Neural cell (in vitro differentiated cells): ENCODE measurements around the gene NELFA. TPM values are rescaled to one million over a fixed set of nuclear protein-coding genes. Genes with fewer than 3 reads are reported as not detected.

Source experiments
- H2AFZ ChIP-seq: fragments of 200-600, 300-800 bp; sonication (generic), shearing (Covaris generic); 2 replicates; pipeline ENCODE4 v1.6.0; 2014; ENCODE audit warnings: low read depth, mild to moderate bottlenecking, antibody characterized with exemption, low read length, moderate library complexity
- H3F3A ChIP-seq: fragments of 200-600 bp; shearing (Covaris generic); 2 replicates; pipeline ENCODE4 v1.6.1; 2016; ENCODE audit warnings: mild to moderate bottlenecking, moderate library complexity, mixed read lengths, antibody characterized with exemption, low read length; ENCODE audit not compliant: insufficient read depth, poor library complexity, severe bottlenecking
- H3K27ac ChIP-seq: fragments of 200-600, 300-800 bp; sonication (generic), shearing (Covaris generic); 2 replicates; pipeline ENCODE4 v1.5.1; 2014; ENCODE audit warnings: mild to moderate bottlenecking, low read length, moderate library complexity
- H3K27me3 ChIP-seq: fragments of 300-800, 200-600 bp; sonication (generic), shearing (Covaris generic); 2 replicates; pipeline ENCODE4 v1.6.0; 2014; ENCODE audit warnings: mild to moderate bottlenecking, low read depth, low read length, moderate library complexity; ENCODE audit not compliant: insufficient read depth
- H3K36me3 ChIP-seq: fragments of 300-800, 200-600 bp; sonication (generic), shearing (Covaris generic); 2 replicates; pipeline ENCODE4 v1.5.1; 2014; ENCODE audit warnings: mild to moderate bottlenecking, antibody characterized with exemption, low read length, moderate library complexity; ENCODE audit not compliant: insufficient read depth
- H3K4me2 ChIP-seq: fragments of 300-800, 200-600 bp; sonication (generic), shearing (Covaris generic); 2 replicates; pipeline ENCODE4 v1.6.0; 2014; ENCODE audit warnings: mild to moderate bottlenecking, low read length
- H3K4me3 ChIP-seq: fragments of 300-800, 200-600 bp; sonication (generic), shearing (Covaris generic); 2 replicates; pipeline ENCODE4 v1.5.1; 2014; ENCODE audit warnings: mild to moderate bottlenecking, low read length, moderate library complexity
- H3K79me2 ChIP-seq: fragments of 200-600 bp; shearing (Covaris generic); replicated peaks from 2 replicates; pipeline ENCODE4 v1.6.0; 2014; ENCODE audit warnings: mild to moderate bottlenecking, low read length, moderate library complexity; ENCODE audit not compliant: insufficient read depth
- H3K9ac ChIP-seq: fragments of 300-800, 200-600 bp; sonication (generic), shearing (Covaris generic); 2 replicates; pipeline ENCODE4 v1.6.1; 2016; ENCODE audit warnings: mild to moderate bottlenecking, low read length, mixed read lengths
- H3K9me2 ChIP-seq: fragments of 200-600 bp; shearing (Covaris generic); 2 replicates; pipeline ENCODE4 v1.6.1; 2016; ENCODE audit warnings: mild to moderate bottlenecking, low read length, mixed read lengths; ENCODE audit not compliant: insufficient read depth
- H3K9me3 ChIP-seq: fragments of 200-600, 300-800 bp; sonication (generic), shearing (Covaris generic); 2 replicates; pipeline ENCODE4 v1.6.1; 2016; ENCODE audit warnings: mild to moderate bottlenecking, mixed run types, low read length, moderate library complexity, mixed read lengths
- H4K20me1 ChIP-seq: fragments of 200-600 bp; shearing (Covaris generic); 2 replicates; pipeline ENCODE4 v1.6.1; 2016; ENCODE audit warnings: mild to moderate bottlenecking, mixed run types; ENCODE audit not compliant: insufficient read depth
- EP300 ChIP-seq: fragments of 450-650 bp; conservative IDR thresholded peaks from 2 replicates; pipeline ENCODE4 v1.6.1; 2014; ENCODE audit warnings: antibody characterized with exemption, mild to moderate bottlenecking, moderate library complexity; ENCODE audit not compliant: poor library complexity, severe bottlenecking
- EZH2 ChIP-seq: fragments of 200-600, 300-800 bp; shearing (Covaris generic), sonication (generic); IDR thresholded peaks from 2 replicates; pipeline ENCODE4 v1.6.1; 2014; ENCODE audit warnings: antibody characterized with exemption, low read length, borderline replicate concordance, mild to moderate bottlenecking; ENCODE audit not compliant: insufficient read depth, poor library complexity, severe bottlenecking
- MXI1 ChIP-seq: fragments of 450-650 bp; conservative IDR thresholded peaks from 2 replicates; pipeline ENCODE4 v1.6.1; 2014; ENCODE audit warnings: antibody characterized with exemption, mild to moderate bottlenecking; ENCODE audit not compliant: poor library complexity, severe bottlenecking
- POLR2AphosphoS5 ChIP-seq: IDR thresholded peaks from 2 replicates; pipeline ENCODE4 v1.6.1; 2012
- RAD21 ChIP-seq: fragments of 450-650 bp; conservative IDR thresholded peaks from 2 replicates; pipeline ENCODE4 v1.6.1; 2014; ENCODE audit warnings: antibody characterized with exemption, mild to moderate bottlenecking, moderate library complexity
- SMC3 ChIP-seq: fragments of 450-650 bp; conservative IDR thresholded peaks from 2 replicates; pipeline ENCODE4 v1.6.1; 2014; ENCODE audit warnings: antibody characterized with exemption, mild to moderate bottlenecking, moderate library complexity; ENCODE audit not compliant: poor library complexity
- TAF1 ChIP-seq: IDR thresholded peaks from 2 replicates; pipeline ENCODE4 v1.6.1; 2012; ENCODE audit warnings: low read depth
- polyA plus RNA-seq: library from polyadenylated mRNA; depleted of rRNA; stranded (reverse); fragments of >200 nt; gene quantifications from 2 replicates; pipeline ENCODE4 v1.2.3, GENCODE V29; 2014
- TF ChIP-seq, protein P1 (sequence below): IDR thresholded peaks from 2 replicates; pipeline ENCODE4 v1.6.1; 2012; ENCODE audit warnings: borderline replicate concordance
- TF ChIP-seq, protein P2 (sequence below): fragments of 450-650 bp; IDR thresholded peaks from 2 replicates; pipeline ENCODE4 v1.5.1; 2014; ENCODE audit warnings: antibody characterized with exemption, mild to moderate bottlenecking, moderate library complexity; ENCODE audit not compliant: poor library complexity, severe bottlenecking

The NELFA gene
- polyA plus RNA-seq, 1 donor from 2014 or later = 40.5 TPM

GRCh38 chr4:2049811-2050210 is 41.0 kb upstream of the NELFA start:
- Histone ChIP-seq H3K27ac (no peak overlapping the region), H3K27me3 (no peaks in the 10 kb centered on the region), H3K9me3 (no peaks in the 10 kb centered on the region), H2AFZ (no peak overlapping the region), H3K4me3 (no peak overlapping the region), H3F3A (no peaks in the 10 kb centered on the region), H4K20me1 (no peaks in the 10 kb centered on the region), H3K79me2 (no peaks in the 10 kb centered on the region), H3K36me3 (no peaks in the 10 kb centered on the region), H3K9ac (no peak overlapping the region), H3K9me2 (no peaks in the 10 kb centered on the region), H3K4me2 (no peak overlapping the region)
- TF ChIP-seq SMC3 = no peak
- no peak for TF ChIP-seq MXI1
- TF ChIP-seq TAF1 = no peak
- TF ChIP-seq RAD21 = no peak
- TF ChIP-seq EP300 = no peak
- TF ChIP-seq POLR2AphosphoS5 = no peak
- TF ChIP-seq, protein P1, sequence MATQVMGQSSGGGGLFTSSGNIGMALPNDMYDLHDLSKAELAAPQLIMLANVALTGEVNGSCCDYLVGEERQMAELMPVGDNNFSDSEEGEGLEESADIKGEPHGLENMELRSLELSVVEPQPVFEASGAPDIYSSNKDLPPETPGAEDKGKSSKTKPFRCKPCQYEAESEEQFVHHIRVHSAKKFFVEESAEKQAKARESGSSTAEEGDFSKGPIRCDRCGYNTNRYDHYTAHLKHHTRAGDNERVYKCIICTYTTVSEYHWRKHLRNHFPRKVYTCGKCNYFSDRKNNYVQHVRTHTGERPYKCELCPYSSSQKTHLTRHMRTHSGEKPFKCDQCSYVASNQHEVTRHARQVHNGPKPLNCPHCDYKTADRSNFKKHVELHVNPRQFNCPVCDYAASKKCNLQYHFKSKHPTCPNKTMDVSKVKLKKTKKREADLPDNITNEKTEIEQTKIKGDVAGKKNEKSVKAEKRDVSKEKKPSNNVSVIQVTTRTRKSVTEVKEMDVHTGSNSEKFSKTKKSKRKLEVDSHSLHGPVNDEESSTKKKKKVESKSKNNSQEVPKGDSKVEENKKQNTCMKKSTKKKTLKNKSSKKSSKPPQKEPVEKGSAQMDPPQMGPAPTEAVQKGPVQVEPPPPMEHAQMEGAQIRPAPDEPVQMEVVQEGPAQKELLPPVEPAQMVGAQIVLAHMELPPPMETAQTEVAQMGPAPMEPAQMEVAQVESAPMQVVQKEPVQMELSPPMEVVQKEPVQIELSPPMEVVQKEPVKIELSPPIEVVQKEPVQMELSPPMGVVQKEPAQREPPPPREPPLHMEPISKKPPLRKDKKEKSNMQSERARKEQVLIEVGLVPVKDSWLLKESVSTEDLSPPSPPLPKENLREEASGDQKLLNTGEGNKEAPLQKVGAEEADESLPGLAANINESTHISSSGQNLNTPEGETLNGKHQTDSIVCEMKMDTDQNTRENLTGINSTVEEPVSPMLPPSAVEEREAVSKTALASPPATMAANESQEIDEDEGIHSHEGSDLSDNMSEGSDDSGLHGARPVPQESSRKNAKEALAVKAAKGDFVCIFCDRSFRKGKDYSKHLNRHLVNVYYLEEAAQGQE = no peak
- TF ChIP-seq, protein P2, sequence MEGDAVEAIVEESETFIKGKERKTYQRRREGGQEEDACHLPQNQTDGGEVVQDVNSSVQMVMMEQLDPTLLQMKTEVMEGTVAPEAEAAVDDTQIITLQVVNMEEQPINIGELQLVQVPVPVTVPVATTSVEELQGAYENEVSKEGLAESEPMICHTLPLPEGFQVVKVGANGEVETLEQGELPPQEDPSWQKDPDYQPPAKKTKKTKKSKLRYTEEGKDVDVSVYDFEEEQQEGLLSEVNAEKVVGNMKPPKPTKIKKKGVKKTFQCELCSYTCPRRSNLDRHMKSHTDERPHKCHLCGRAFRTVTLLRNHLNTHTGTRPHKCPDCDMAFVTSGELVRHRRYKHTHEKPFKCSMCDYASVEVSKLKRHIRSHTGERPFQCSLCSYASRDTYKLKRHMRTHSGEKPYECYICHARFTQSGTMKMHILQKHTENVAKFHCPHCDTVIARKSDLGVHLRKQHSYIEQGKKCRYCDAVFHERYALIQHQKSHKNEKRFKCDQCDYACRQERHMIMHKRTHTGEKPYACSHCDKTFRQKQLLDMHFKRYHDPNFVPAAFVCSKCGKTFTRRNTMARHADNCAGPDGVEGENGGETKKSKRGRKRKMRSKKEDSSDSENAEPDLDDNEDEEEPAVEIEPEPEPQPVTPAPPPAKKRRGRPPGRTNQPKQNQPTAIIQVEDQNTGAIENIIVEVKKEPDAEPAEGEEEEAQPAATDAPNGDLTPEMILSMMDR = no peak
- no peak for TF ChIP-seq EZH2

DNA sequence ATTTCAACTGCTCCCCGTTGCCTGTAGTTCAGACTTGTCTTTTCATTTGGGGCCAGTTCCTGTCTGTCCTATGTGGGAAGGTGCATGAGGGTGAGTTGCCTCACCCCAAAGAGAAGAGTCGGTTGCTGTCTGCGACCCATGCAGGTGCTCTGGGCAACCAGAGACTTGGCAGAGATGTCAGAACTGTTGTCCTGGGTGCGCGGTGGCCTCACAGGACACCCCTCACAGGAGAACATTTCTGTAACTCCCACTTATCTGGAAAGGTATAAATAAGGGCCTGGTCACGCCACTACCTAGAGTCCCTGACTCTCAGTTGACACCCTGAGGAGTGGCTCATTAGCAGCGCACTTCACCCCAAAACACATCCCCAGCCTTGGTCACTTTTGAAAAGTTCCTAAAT is 40.6 kb upstream of the NELFA start:
- no peaks in the 10 kb centered on the region for H3F3A ChIP-seq
- no peaks in the 10 kb centered on the region for H3K27me3 ChIP-seq
- no peaks in the 10 kb centered on the region for H3K79me2 ChIP-seq
- no peak overlapping the region for H3K9ac ChIP-seq
- H3K4me3 ChIP-seq = no peak overlapping the region
- no peaks in the 10 kb centered on the region for H3K36me3 ChIP-seq
- H3K9me2 ChIP-seq = no peaks in the 10 kb centered on the region
- H3K9me3 ChIP-seq = no peaks in the 10 kb centered on the region
- no peaks in the 10 kb centered on the region for H4K20me1 ChIP-seq
- no peak overlapping the region for H2AFZ ChIP-seq
- TF ChIP-seq EP300 (no peak), POLR2AphosphoS5 (no peak), SMC3 (no peak), TAF1 (no peak), EZH2 (no peak), RAD21 (no peak), MXI1 (no peak)
- TF ChIP-seq, protein P1 = no peak
- TF ChIP-seq, protein P2 = no peak
- H3K4me2 ChIP-seq = no peak overlapping the region
- H3K27ac ChIP-seq = no peak overlapping the region
